RWPE2 (cell line): ENCODE results near the gene PHLDA2.
"Not testable (repeated sequence)": the region's sequence is repeated elsewhere in the genome, so short reads cannot be mapped to it uniquely, and the experiment has no call there.

Source experiments
- ATAC-seq: fragments of 200-7000 bp; cut with Tn5 transposase; 3 replicates; pipeline ENCODE4 v1.9.1; 2021; ENCODE audit warnings: low read depth
- DNase-seq: peaks from one replicate; pipeline ENCODE4 v3.0.0-alpha.2; 2020; ENCODE audit warnings: low spot score
- H3K27ac ChIP-seq: fragments of 450-650 bp; 2 replicates; pipeline ENCODE4 v1.5.1; 2017; ENCODE audit warnings: mild to moderate bottlenecking; ENCODE audit not compliant: poor library complexity, severe bottlenecking
- H3K27me3 ChIP-seq: fragments of 250-450 bp; sonication (Bioruptor Pico); 2 replicates; pipeline ENCODE4 v1.5.1; 2021; ENCODE audit warnings: mild to moderate bottlenecking, moderate library complexity; ENCODE audit not compliant: insufficient read depth, poor library complexity, severe bottlenecking
- H3K36me3 ChIP-seq: fragments of 250-450 bp; sonication (Bioruptor Pico); 2 replicates; pipeline ENCODE4 v1.5.1; 2020; ENCODE audit warnings: low read depth, mild to moderate bottlenecking, moderate library complexity
- H3K4me1 ChIP-seq: fragments of 250-450 bp; sonication (Bioruptor Pico); 2 replicates; pipeline ENCODE4 v1.5.1; 2021; ENCODE audit warnings: mild to moderate bottlenecking, moderate library complexity; ENCODE audit not compliant: insufficient read depth, poor library complexity, severe bottlenecking
- H3K4me3 ChIP-seq: fragments of 250-450 bp; sonication (Bioruptor Pico); 2 replicates; pipeline ENCODE4 v1.5.1; 2021; ENCODE audit warnings: mild to moderate bottlenecking, moderate library complexity; ENCODE audit not compliant: severe bottlenecking
- H3K9me3 ChIP-seq: fragments of 250-450 bp; sonication (Bioruptor Pico); 2 replicates; pipeline ENCODE4 v1.5.1; 2021; ENCODE audit warnings: mild to moderate bottlenecking, moderate library complexity; ENCODE audit not compliant: severe bottlenecking
- CTCF ChIP-seq: fragments of 450-650 bp; IDR thresholded peaks from one replicate; pipeline ENCODE4 v1.5.1; 2017; ENCODE audit warnings: mild to moderate bottlenecking, moderate library complexity; ENCODE audit not compliant: poor library complexity, severe bottlenecking

PHLDA2 gene

DNA sequence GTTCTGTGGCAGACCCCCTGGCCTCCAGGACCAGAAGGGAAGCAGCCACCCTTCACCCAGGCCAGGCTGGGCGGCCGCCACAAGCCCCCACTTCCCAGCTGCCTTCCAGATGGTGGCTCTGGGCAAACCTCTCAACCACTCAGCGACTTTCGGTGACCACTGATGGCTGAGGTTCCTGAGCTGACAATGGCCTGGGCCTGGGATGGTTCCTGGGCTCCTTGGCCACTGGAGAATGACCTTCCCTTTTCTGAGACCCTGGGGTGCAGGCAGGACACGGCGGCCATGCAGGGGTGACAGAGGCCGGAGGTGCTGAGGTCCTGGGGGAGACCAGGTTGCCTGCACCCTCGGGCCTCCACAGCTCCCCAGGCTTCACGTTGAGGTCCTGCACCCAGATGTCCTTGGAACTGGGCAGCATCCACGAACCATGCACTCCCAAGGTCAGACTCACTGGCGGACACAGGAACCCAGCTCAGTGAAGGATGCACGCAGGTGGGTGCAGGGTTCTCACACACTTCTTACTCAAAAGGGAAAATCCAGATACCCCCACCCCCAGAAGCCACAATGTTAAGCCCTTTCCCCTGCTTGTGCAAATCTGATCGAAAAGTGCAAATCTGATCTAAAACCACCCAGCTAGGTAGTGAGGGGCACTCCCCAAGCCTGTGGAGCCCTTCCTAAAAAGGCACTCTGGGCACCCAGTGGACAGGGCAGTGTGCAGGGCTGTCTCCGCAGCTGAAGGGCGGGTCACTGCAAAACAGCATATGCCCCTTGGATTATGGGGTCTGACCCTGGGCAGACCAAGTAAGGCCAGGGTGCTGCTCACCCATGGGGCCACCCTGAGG, 13.9 kb upstream of the PHLDA2 start:
- Histone ChIP-seq H3K36me3 (peaks cover 40% of the 10 kb centered on the region), H3K27ac (no peak overlapping the region), H3K4me1 (peaks cover 17% of the 10 kb centered on the region), H3K9me3 (no peaks in the 10 kb centered on the region), H3K27me3 (no peaks in the 10 kb centered on the region), H3K4me3 (no peak overlapping the region)
- DNase-seq: no peak
- no peak for TF ChIP-seq CTCF
- ATAC-seq: no peak

GRCh38 chr11:2942447-2942846, 13.2 kb upstream of the PHLDA2 start:
- Histone ChIP-seq H3K27me3 (no peaks in the 10 kb centered on the region), H3K36me3 (peaks cover 34% of the 10 kb centered on the region), H3K4me1 (peaks cover 17% of the 10 kb centered on the region), H3K27ac (peak overlapping the region; percentile 54), H3K9me3 (no peaks in the 10 kb centered on the region), H3K4me3 (no peak overlapping the region)
- no peak for TF ChIP-seq CTCF
- DNase-seq (no peak), ATAC-seq (no peak)

GRCh38 chr11:2940921-2941821, 12.0 kb upstream of the PHLDA2 start:
- Histone ChIP-seq H3K4me3 (no peak overlapping the region), H3K27me3 (no peaks in the 10 kb centered on the region), H3K36me3 (peaks cover 21% of the 10 kb centered on the region), H3K4me1 (peaks cover 17% of the 10 kb centered on the region), H3K27ac (peak overlapping the region; percentile 54), H3K9me3 (no peaks in the 10 kb centered on the region)
- no peak for DNase-seq
- no peak for TF ChIP-seq CTCF
- ATAC-seq: peak; percentile 67

DNA sequence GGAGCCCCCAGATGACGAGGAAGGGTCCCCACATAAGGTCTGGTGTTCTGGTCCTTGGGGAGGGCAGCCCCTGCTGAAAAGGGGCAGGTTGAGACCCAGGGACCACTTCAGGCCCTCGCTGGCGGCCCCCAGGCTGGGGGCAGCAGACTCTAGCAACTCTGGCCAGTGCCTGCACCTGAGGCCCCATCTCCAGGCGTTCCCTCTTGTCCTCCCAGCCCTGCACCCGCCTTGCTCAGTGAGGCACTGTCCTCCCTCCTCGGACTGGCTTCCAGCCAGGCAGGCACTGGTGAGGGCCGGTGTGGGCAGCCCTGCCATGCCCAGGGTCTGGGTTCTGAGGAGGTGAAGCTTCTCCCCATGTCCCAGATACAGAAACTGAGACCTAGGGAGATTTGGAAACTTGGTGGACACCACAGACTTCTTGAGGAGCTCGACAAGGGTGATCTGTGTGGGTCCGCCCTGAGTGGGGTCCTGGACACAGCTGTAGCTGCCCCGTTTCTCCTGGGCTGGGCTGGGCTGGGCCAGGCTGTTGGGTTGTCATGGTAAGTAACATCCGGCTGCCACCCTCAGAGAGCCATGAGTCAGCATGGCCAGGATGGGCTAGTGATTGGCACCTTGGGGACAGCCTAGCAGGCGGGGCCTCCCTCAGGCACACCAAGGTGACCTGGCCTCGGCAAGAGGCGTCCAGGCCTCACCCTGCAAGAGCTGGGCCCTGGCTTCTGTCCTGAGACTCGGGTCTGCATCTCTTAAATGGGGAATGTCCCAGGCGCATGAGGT, 11.1 kb upstream of the PHLDA2 start:
- DNase-seq (peak; percentile 77), ATAC-seq (peak; percentile 68)
- Histone ChIP-seq H3K27ac (peak overlapping the region; percentile 54), H3K27me3 (no peaks in the 10 kb centered on the region), H3K4me3 (no peak overlapping the region), H3K4me1 (peaks cover 17% of the 10 kb centered on the region), H3K9me3 (no peaks in the 10 kb centered on the region), H3K36me3 (peaks cover 14% of the 10 kb centered on the region)
- TF ChIP-seq CTCF: no peak

- H3K36me3 ChIP-seq, H3K27ac ChIP-seq, DNase-seq, ATAC-seq, H3K4me3 ChIP-seq, H3K9me3 ChIP-seq, H3K27me3 ChIP-seq: not testable (repeated sequence)
- peaks cover 19% of the 10 kb centered on the region for H3K4me1 ChIP-seq
These were observed 9.5 kb upstream of the PHLDA2 start for GRCh38 chr11:2938458-2939418.

GRCh38 chr11:2937641-2938457, 8.6 kb upstream of the PHLDA2 start:
- H3K27me3 ChIP-seq, DNase-seq, H3K4me3 ChIP-seq, H3K36me3 ChIP-seq, ATAC-seq, H3K27ac ChIP-seq, H3K9me3 ChIP-seq: not testable (repeated sequence)
- H3K4me1 ChIP-seq: peaks cover 28% of the 10 kb centered on the region
